ENCODE results near the gene VASN. TPM values are rescaled to one million over a fixed set of nuclear protein-coding genes. Genes with fewer than 3 reads are reported as not detected.
"Not testable (repeated sequence)": the region's sequence is repeated elsewhere in the genome, so short reads cannot be mapped to it uniquely, and the experiment has no call there.

Gene VASN
- total and polyA plus RNA-seq, 3 experiments from 2014 or later: 0.31 TPM; not detected in 2

- Histone ChIP-seq H3K4me3 (ENCODE audit: low read length) (no peak overlapping the region), H3K9me3 (ENCODE audit: low read length) (no peaks in the 10 kb centered on the region), H3K4me1 (ENCODE audit: insufficient read depth, low read length) (no peaks in the 10 kb centered on the region), H3K27me3 (ENCODE audit: insufficient read depth, low read length, poor library complexity, severe bottlenecking) (no peaks in the 10 kb centered on the region), H3K27ac (ENCODE audit: low read depth, low read length) (no peak overlapping the region), H3K36me3 (ENCODE audit: insufficient read depth, low read length) (no peaks in the 10 kb centered on the region)
- Mint-ChIP-seq H3K4me1 (peaks cover 0 to 5% (median 2%) of the 10 kb centered on the region in 3 donors), H3K36me3 (peaks cover 0 to 19% (median 0%) of the 10 kb centered on the region in 3 donors), H3K27ac (no peak overlapping the region), H3K4me3 (no peak overlapping the region), H3K9me3 (no peaks in the 10 kb centered on the region), H3K27me3 (no peaks in the 10 kb centered on the region)
- no peak for DNase-seq
- ChIA-PET POLR2A (no interaction called here), CTCF (interaction anchor here (1.6 kb wide), 2 partner anchors 11 to 356 kb away, joined by 3 to 5 read pairs; no protein-coding TSS in a partner anchor)
Observed at GRCh38 chr16:4339455-4339854, 32.2 kb upstream of the VASN start.

DNA sequence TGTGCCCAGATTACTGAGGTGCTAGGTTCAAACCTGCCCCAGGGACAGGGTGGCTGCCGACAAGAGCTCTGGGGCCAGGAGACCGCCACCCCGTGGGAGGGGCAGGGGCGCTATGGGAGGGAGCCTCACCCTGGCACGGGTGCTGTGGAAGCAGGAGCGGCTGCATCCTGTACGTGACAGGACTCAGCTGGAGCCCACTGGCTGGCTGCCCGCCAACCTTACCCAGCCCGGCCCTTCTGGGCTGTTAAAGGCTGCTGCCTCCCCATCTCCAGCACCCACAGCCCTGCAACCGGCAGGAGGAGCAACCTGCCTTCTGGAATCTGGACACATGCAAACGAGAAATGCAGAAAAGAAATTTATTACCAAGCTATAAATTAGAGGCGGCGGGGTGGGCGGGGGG, 31.7 kb upstream of the VASN start:
- H3K4me1 ChIP-seq (ENCODE audit: insufficient read depth, low read length): no peaks in the 10 kb centered on the region
- Mint-ChIP-seq H3K9me3 (no peaks in the 10 kb centered on the region), H3K4me1 (peaks cover 2 to 8% (median 4%) of the 10 kb centered on the region in 3 donors), H3K27me3 (no peaks in the 10 kb centered on the region), H3K4me3 (no peak overlapping the region), H3K36me3 (peaks cover 0 to 19% (median 0%) of the 10 kb centered on the region in 3 donors), H3K27ac (no peak overlapping the region)
- ChIA-PET CTCF (interaction anchor here (1.0 to 2.3 kb wide), 4 partner anchors 11 to 357 kb away, joined by 3 to 7 read pairs (median 4); no protein-coding TSS in a partner anchor), POLR2A (no interaction called here)
- no peaks in the 10 kb centered on the region for H3K27me3 ChIP-seq (ENCODE audit: insufficient read depth, low read length, poor library complexity, severe bottlenecking)
- H3K9me3 ChIP-seq (ENCODE audit: low read length): no peaks in the 10 kb centered on the region
- no peaks in the 10 kb centered on the region for H3K36me3 ChIP-seq (ENCODE audit: insufficient read depth, low read length)
- H3K27ac ChIP-seq (ENCODE audit: low read depth, low read length): no peak overlapping the region
- no peak for DNase-seq
- no peak overlapping the region for H3K4me3 ChIP-seq (ENCODE audit: low read length)

- H3K36me3 ChIP-seq (ENCODE audit: insufficient read depth, low read length): no peaks in the 10 kb centered on the region
- H3K4me3 Mint-ChIP-seq: no peak overlapping the region
- H3K27me3 ChIP-seq (ENCODE audit: insufficient read depth, low read length, poor library complexity, severe bottlenecking): no peaks in the 10 kb centered on the region
- no peaks in the 10 kb centered on the region for H3K27me3 Mint-ChIP-seq
- no peak overlapping the region for H3K27ac Mint-ChIP-seq
- H3K4me1 Mint-ChIP-seq: peaks cover 4 to 13% (median 5%) of the 10 kb centered on the region in 3 donors
- ChIA-PET CTCF (interaction anchor here (1.0 to 2.3 kb wide), 6 partner anchors 10 to 357 kb away, joined by 3 to 7 read pairs (median 4); no protein-coding TSS in a partner anchor), POLR2A (no interaction called here)
- H3K36me3 Mint-ChIP-seq: peaks cover 0 to 19% (median 0%) of the 10 kb centered on the region in 3 donors
- no peak for DNase-seq
- no peaks in the 10 kb centered on the region for H3K9me3 Mint-ChIP-seq
- no peaks in the 10 kb centered on the region for H3K4me1 ChIP-seq (ENCODE audit: insufficient read depth, low read length)
- no peaks in the 10 kb centered on the region for H3K9me3 ChIP-seq (ENCODE audit: low read length)
- no peak overlapping the region for H3K4me3 ChIP-seq (ENCODE audit: low read length)
- no peak overlapping the region for H3K27ac ChIP-seq (ENCODE audit: low read depth, low read length)
Observed at GRCh38 chr16:4340443-4340842, 31.2 kb upstream of the VASN start.

DNA sequence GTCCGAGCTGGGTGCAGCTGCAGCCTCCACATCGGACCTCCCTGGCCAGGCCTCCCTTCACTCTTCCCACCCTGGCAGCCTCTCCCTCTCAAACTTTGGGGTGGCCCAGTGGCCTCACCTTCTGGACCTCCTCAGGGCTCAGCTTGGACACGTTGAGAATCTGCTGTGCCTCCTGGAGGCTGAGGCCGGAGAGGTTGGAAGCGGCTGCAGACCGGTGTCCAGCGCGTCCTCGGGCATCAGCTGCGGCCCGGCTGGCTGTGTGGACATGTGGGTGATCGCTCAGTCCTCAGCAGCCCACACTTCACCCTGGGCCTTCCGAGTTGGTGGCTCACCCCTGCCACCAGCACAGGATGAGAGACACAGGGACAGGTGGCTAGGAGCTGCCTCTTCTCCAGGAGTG, 30.4 kb upstream of the VASN start:
- H3K4me3 ChIP-seq (ENCODE audit: low read length): no peak overlapping the region
- H3K4me1 ChIP-seq (ENCODE audit: insufficient read depth, low read length): no peaks in the 10 kb centered on the region
- H3K36me3 ChIP-seq (ENCODE audit: insufficient read depth, low read length): no peaks in the 10 kb centered on the region
- CTCF ChIA-PET: interaction anchor here (1.0 to 2.3 kb wide), 4 partner anchors 9 to 87 kb away, joined by 3 to 7 read pairs (median 5); partner anchors contain the start of gene PAM16
- POLR2A ChIA-PET: no interaction called here
- Mint-ChIP-seq H3K27ac (peak overlapping the region in 1 of 8 donors; percentile 27), H3K36me3 (peaks cover 0 to 19% (median 0%) of the 10 kb centered on the region in 3 donors), H3K4me3 (no peak overlapping the region), H3K27me3 (no peaks in the 10 kb centered on the region), H3K9me3 (no peaks in the 10 kb centered on the region), H3K4me1 (peaks cover 4 to 21% (median 9%) of the 10 kb centered on the region in 3 donors)
- H3K27me3 ChIP-seq (ENCODE audit: insufficient read depth, low read length, poor library complexity, severe bottlenecking): no peaks in the 10 kb centered on the region
- DNase-seq: no peak
- H3K27ac ChIP-seq (ENCODE audit: low read depth, low read length): no peak overlapping the region
- H3K9me3 ChIP-seq (ENCODE audit: low read length): no peaks in the 10 kb centered on the region

- H3K4me3 ChIP-seq (ENCODE audit: low read length): no peak overlapping the region
- H3K4me1 ChIP-seq (ENCODE audit: insufficient read depth, low read length): no peaks in the 10 kb centered on the region
- peak overlapping the region in 7 of 8 donors; percentile 24 to 89 (median 46) for H3K27ac Mint-ChIP-seq
- no peaks in the 10 kb centered on the region for H3K9me3 ChIP-seq (ENCODE audit: low read length)
- no peaks in the 10 kb centered on the region for H3K9me3 Mint-ChIP-seq
- CTCF ChIA-PET: no interaction called here
- H3K36me3 Mint-ChIP-seq: peaks cover 0 to 24% (median 0%) of the 10 kb centered on the region in 3 donors
- H3K27me3 Mint-ChIP-seq: no peaks in the 10 kb centered on the region
- no peak for DNase-seq
- H3K4me1 Mint-ChIP-seq: peaks cover 10 to 35% (median 16%) of the 10 kb centered on the region in 3 donors
- no peaks in the 10 kb centered on the region for H3K27me3 ChIP-seq (ENCODE audit: insufficient read depth, low read length, poor library complexity, severe bottlenecking)
- H3K27ac ChIP-seq (ENCODE audit: low read depth, low read length): no peak overlapping the region
- H3K4me3 Mint-ChIP-seq: no peak overlapping the region
- POLR2A ChIA-PET: no interaction called here
- H3K36me3 ChIP-seq (ENCODE audit: insufficient read depth, low read length): no peaks in the 10 kb centered on the region
Observed at GRCh38 chr16:4342866-4343744, 28.5 kb upstream of the VASN start.

DNA sequence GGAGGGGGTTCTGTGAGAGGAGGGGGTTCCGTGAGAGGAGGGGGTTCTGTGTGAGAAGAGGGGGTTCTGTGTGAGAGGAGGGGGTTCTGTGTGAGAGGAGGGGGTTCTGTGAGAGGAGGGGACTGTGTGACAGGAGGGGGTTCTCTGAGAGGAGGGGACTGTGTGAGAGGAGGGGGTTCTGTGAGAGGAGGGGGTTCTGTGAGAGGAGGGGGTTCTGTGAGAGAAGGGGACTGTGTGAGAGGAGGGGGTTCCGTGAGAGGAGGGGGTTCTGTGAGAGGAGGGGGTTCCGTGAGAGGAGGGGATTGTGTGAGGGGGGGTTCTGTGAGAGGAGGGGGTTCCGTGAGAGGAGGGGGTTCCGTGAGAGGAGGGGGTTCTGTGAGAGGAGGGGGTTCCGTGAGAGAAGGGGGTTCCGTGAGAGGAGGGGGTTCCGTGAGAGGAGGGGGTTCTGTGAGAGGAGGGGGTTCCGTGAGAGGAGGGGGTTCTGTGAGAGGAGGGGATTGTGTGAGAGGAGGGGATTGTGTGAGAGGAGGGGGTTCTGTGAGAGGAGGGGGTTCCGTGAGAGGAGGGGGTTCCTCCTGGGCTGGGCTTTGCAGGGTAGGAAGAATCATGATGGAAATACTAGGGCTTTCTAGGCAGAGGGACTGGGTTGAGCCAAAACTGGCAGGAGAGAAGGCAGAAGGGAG, 27.2 kb upstream of the VASN start:
- DNase-seq; H3K4me3 Mint-ChIP-seq; H3K9me3 Mint-ChIP-seq; CTCF ChIA-PET; H3K4me1 ChIP-seq (ENCODE audit: insufficient read depth, low read length); H3K27me3 ChIP-seq (ENCODE audit: insufficient read depth, low read length, poor library complexity, severe bottlenecking); H3K36me3 ChIP-seq (ENCODE audit: insufficient read depth, low read length); H3K9me3 ChIP-seq (ENCODE audit: low read length); POLR2A ChIA-PET; H3K4me3 ChIP-seq (ENCODE audit: low read length); H3K27me3 Mint-ChIP-seq; H3K27ac ChIP-seq (ENCODE audit: low read depth, low read length): not testable (repeated sequence)
- H3K27ac Mint-ChIP-seq: peak overlapping the region in 4 of 8 donors; percentile 56 to 93 (median 68)
- H3K4me1 Mint-ChIP-seq: peaks cover 14 to 40% (median 20%) of the 10 kb centered on the region in 3 donors
- H3K36me3 Mint-ChIP-seq: peaks cover 0 to 23% (median 0%) of the 10 kb centered on the region in 3 donors

DNA sequence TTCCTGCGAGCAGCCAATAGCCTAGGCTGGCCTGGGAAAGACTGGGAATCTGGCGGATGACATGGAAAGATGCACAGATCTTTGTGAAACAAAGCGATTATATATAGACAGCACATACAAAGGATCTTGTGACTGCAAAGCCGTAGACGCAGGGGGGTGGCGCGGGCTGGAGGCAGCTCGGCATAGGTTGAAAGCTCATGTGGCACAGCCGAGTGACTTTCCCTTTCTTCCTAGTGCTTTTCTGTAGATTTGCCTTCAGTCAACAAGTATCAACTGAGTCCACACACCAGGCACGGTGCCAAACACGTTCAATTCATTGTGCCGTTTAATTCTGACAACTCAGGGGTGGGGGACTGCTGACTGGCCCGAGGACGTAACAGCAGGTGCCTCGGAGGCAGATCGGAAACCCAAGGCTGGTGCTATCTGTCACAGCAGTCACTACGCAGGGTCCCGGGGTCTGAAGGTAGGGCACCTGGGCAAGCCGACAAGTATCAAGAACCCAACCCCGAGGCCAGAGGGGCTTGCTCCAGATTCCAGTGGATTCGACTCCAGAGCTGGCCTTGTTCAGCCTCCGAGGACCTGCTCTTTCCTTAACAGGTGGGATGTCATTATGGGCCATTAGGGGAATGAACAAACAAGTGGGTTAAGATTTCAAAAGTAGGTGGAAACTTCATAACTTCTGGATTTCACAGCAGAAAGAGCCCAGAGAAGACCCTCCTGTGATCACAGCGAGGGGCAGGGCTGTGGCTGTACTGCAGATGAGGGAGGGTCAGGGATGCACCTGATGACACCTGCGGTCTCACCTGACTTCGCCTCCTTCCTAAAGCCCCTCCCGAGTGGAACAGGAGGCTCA, 26.4 kb upstream of the VASN start:
- Histone ChIP-seq H3K27me3 (ENCODE audit: insufficient read depth, low read length, poor library complexity, severe bottlenecking) (no peaks in the 10 kb centered on the region), H3K9me3 (ENCODE audit: low read length) (no peaks in the 10 kb centered on the region), H3K4me3 (ENCODE audit: low read length) (no peak overlapping the region), H3K36me3 (ENCODE audit: insufficient read depth, low read length) (no peaks in the 10 kb centered on the region), H3K27ac (ENCODE audit: low read depth, low read length) (no peak overlapping the region), H3K4me1 (ENCODE audit: insufficient read depth, low read length) (peaks cover 9% of the 10 kb centered on the region)
- Mint-ChIP-seq H3K27me3 (no peaks in the 10 kb centered on the region), H3K4me1 (peaks cover 14 to 44% (median 20%) of the 10 kb centered on the region in 3 donors), H3K9me3 (no peaks in the 10 kb centered on the region), H3K36me3 (peaks cover 0 to 17% (median 0%) of the 10 kb centered on the region in 3 donors), H3K4me3 (no peak overlapping the region), H3K27ac (peak overlapping the region in 7 of 8 donors; percentile 47 to 93 (median 59))
- CTCF ChIA-PET: no interaction called here
- POLR2A ChIA-PET: no interaction called here
- no peak for DNase-seq

Measured in CD8-positive, alpha-beta memory T cell (primary cell).